Neural cell (in vitro differentiated cells): ENCODE results near the gene C1orf50. TPM values are rescaled to one million over a fixed set of nuclear protein-coding genes. Genes with fewer than 3 reads are reported as not detected.

Experiments used
- H2AFZ ChIP-seq: fragments of 200-600, 300-800 bp; sonication (generic), shearing (Covaris generic); 2 replicates; pipeline ENCODE4 v1.6.0; 2014; ENCODE audit warnings: low read depth, mild to moderate bottlenecking, antibody characterized with exemption, low read length, moderate library complexity
- H3F3A ChIP-seq: fragments of 200-600 bp; shearing (Covaris generic); 2 replicates; pipeline ENCODE4 v1.6.1; 2016; ENCODE audit warnings: mild to moderate bottlenecking, moderate library complexity, mixed read lengths, antibody characterized with exemption, low read length; ENCODE audit not compliant: insufficient read depth, poor library complexity, severe bottlenecking
- H3K27ac ChIP-seq: fragments of 200-600, 300-800 bp; sonication (generic), shearing (Covaris generic); 2 replicates; pipeline ENCODE4 v1.5.1; 2014; ENCODE audit warnings: mild to moderate bottlenecking, low read length, moderate library complexity
- H3K27me3 ChIP-seq: fragments of 300-800, 200-600 bp; sonication (generic), shearing (Covaris generic); 2 replicates; pipeline ENCODE4 v1.6.0; 2014; ENCODE audit warnings: mild to moderate bottlenecking, low read depth, low read length, moderate library complexity; ENCODE audit not compliant: insufficient read depth
- H3K36me3 ChIP-seq: fragments of 300-800, 200-600 bp; sonication (generic), shearing (Covaris generic); 2 replicates; pipeline ENCODE4 v1.5.1; 2014; ENCODE audit warnings: mild to moderate bottlenecking, antibody characterized with exemption, low read length, moderate library complexity; ENCODE audit not compliant: insufficient read depth
- H3K4me2 ChIP-seq: fragments of 300-800, 200-600 bp; sonication (generic), shearing (Covaris generic); 2 replicates; pipeline ENCODE4 v1.6.0; 2014; ENCODE audit warnings: mild to moderate bottlenecking, low read length
- H3K4me3 ChIP-seq: fragments of 300-800, 200-600 bp; sonication (generic), shearing (Covaris generic); 2 replicates; pipeline ENCODE4 v1.5.1; 2014; ENCODE audit warnings: mild to moderate bottlenecking, low read length, moderate library complexity
- H3K79me2 ChIP-seq: fragments of 200-600 bp; shearing (Covaris generic); replicated peaks from 2 replicates; pipeline ENCODE4 v1.6.0; 2014; ENCODE audit warnings: mild to moderate bottlenecking, low read length, moderate library complexity; ENCODE audit not compliant: insufficient read depth
- H3K9ac ChIP-seq: fragments of 300-800, 200-600 bp; sonication (generic), shearing (Covaris generic); 2 replicates; pipeline ENCODE4 v1.6.1; 2016; ENCODE audit warnings: mild to moderate bottlenecking, low read length, mixed read lengths
- H3K9me2 ChIP-seq: fragments of 200-600 bp; shearing (Covaris generic); 2 replicates; pipeline ENCODE4 v1.6.1; 2016; ENCODE audit warnings: mild to moderate bottlenecking, low read length, mixed read lengths; ENCODE audit not compliant: insufficient read depth
- H3K9me3 ChIP-seq: fragments of 200-600, 300-800 bp; sonication (generic), shearing (Covaris generic); 2 replicates; pipeline ENCODE4 v1.6.1; 2016; ENCODE audit warnings: mild to moderate bottlenecking, mixed run types, low read length, moderate library complexity, mixed read lengths
- H4K20me1 ChIP-seq: fragments of 200-600 bp; shearing (Covaris generic); 2 replicates; pipeline ENCODE4 v1.6.1; 2016; ENCODE audit warnings: mild to moderate bottlenecking, mixed run types; ENCODE audit not compliant: insufficient read depth
- CTCF ChIP-seq: fragments of 450-650 bp; IDR thresholded peaks from 2 replicates; pipeline ENCODE4 v1.5.1; 2014; ENCODE audit warnings: antibody characterized with exemption, mild to moderate bottlenecking, moderate library complexity; ENCODE audit not compliant: poor library complexity, severe bottlenecking
- EP300 ChIP-seq: fragments of 450-650 bp; conservative IDR thresholded peaks from 2 replicates; pipeline ENCODE4 v1.6.1; 2014; ENCODE audit warnings: antibody characterized with exemption, mild to moderate bottlenecking, moderate library complexity; ENCODE audit not compliant: poor library complexity, severe bottlenecking
- EZH2 ChIP-seq: fragments of 200-600, 300-800 bp; shearing (Covaris generic), sonication (generic); IDR thresholded peaks from 2 replicates; pipeline ENCODE4 v1.6.1; 2014; ENCODE audit warnings: antibody characterized with exemption, low read length, borderline replicate concordance, mild to moderate bottlenecking; ENCODE audit not compliant: insufficient read depth, poor library complexity, severe bottlenecking
- MXI1 ChIP-seq: fragments of 450-650 bp; conservative IDR thresholded peaks from 2 replicates; pipeline ENCODE4 v1.6.1; 2014; ENCODE audit warnings: antibody characterized with exemption, mild to moderate bottlenecking; ENCODE audit not compliant: poor library complexity, severe bottlenecking
- POLR2AphosphoS5 ChIP-seq: IDR thresholded peaks from 2 replicates; pipeline ENCODE4 v1.6.1; 2012
- RAD21 ChIP-seq: fragments of 450-650 bp; conservative IDR thresholded peaks from 2 replicates; pipeline ENCODE4 v1.6.1; 2014; ENCODE audit warnings: antibody characterized with exemption, mild to moderate bottlenecking, moderate library complexity
- REST ChIP-seq: IDR thresholded peaks from 2 replicates; pipeline ENCODE4 v1.6.1; 2012; ENCODE audit warnings: borderline replicate concordance
- SMC3 ChIP-seq: fragments of 450-650 bp; conservative IDR thresholded peaks from 2 replicates; pipeline ENCODE4 v1.6.1; 2014; ENCODE audit warnings: antibody characterized with exemption, mild to moderate bottlenecking, moderate library complexity; ENCODE audit not compliant: poor library complexity
- TAF1 ChIP-seq: IDR thresholded peaks from 2 replicates; pipeline ENCODE4 v1.6.1; 2012; ENCODE audit warnings: low read depth
- polyA plus RNA-seq: library from polyadenylated mRNA; depleted of rRNA; stranded (reverse); fragments of >200 nt; gene quantifications from 2 replicates; pipeline ENCODE4 v1.2.3, GENCODE V29; 2014

The C1orf50 gene
- polyA plus RNA-seq, 1 donor from 2014 or later = 26.7 TPM

GRCh38 chr1:42758641-42759040 is 8.4 kb upstream of the C1orf50 start:
- no peak overlapping the region for H3K9ac ChIP-seq
- no peaks in the 10 kb centered on the region for H3K9me2 ChIP-seq
- H3K27me3 ChIP-seq = no peaks in the 10 kb centered on the region
- H4K20me1 ChIP-seq = no peaks in the 10 kb centered on the region
- H3K4me3 ChIP-seq = no peak overlapping the region
- H3K9me3 ChIP-seq = no peaks in the 10 kb centered on the region
- no peaks in the 10 kb centered on the region for H3K36me3 ChIP-seq
- H3F3A ChIP-seq = no peaks in the 10 kb centered on the region
- no peak overlapping the region for H3K4me2 ChIP-seq
- no peak overlapping the region for H3K27ac ChIP-seq
- no peak overlapping the region for H2AFZ ChIP-seq
- peaks cover 8% of the 10 kb centered on the region for H3K79me2 ChIP-seq
- TF ChIP-seq SMC3 (no peak), POLR2AphosphoS5 (no peak), REST (no peak), EP300 (no peak), RAD21 (no peak), TAF1 (no peak), EZH2 (no peak)

GRCh38 chr1:42759114-42759513 is 7.9 kb upstream of the C1orf50 start:
- H3K4me3 ChIP-seq = no peak overlapping the region
- H3K9ac ChIP-seq = no peak overlapping the region
- no peaks in the 10 kb centered on the region for H4K20me1 ChIP-seq
- TF ChIP-seq EP300 (no peak), MXI1 (no peak)
- H3K79me2 ChIP-seq = peaks cover 13% of the 10 kb centered on the region
- no peak overlapping the region for H2AFZ ChIP-seq
- no peak overlapping the region for H3K27ac ChIP-seq
- no peaks in the 10 kb centered on the region for H3K9me2 ChIP-seq
- no peak overlapping the region for H3K4me2 ChIP-seq
- H3K36me3 ChIP-seq = no peaks in the 10 kb centered on the region
- H3F3A ChIP-seq = no peaks in the 10 kb centered on the region
- no peaks in the 10 kb centered on the region for H3K9me3 ChIP-seq
- no peaks in the 10 kb centered on the region for H3K27me3 ChIP-seq

GRCh38 chr1:42761567-42761966 is 5.5 kb upstream of the C1orf50 start:
- TF ChIP-seq POLR2AphosphoS5 = no peak
- no peak for TF ChIP-seq REST
- TF ChIP-seq CTCF = no peak
- TF ChIP-seq SMC3 = no peak
- TF ChIP-seq EZH2 = no peak
- no peak for TF ChIP-seq TAF1
- no peak for TF ChIP-seq EP300
- no peak for TF ChIP-seq RAD21
- no peak overlapping the region for H3K9ac ChIP-seq
- no peaks in the 10 kb centered on the region for H3F3A ChIP-seq
- no peaks in the 10 kb centered on the region for H3K27me3 ChIP-seq
- H3K4me3 ChIP-seq = no peak overlapping the region
- H3K9me3 ChIP-seq = no peaks in the 10 kb centered on the region
- no peaks in the 10 kb centered on the region for H3K36me3 ChIP-seq
- no peak overlapping the region for H3K27ac ChIP-seq
- no peaks in the 10 kb centered on the region for H4K20me1 ChIP-seq
- peaks cover 34% of the 10 kb centered on the region for H3K79me2 ChIP-seq
- H2AFZ ChIP-seq = no peak overlapping the region
- H3K9me2 ChIP-seq = no peaks in the 10 kb centered on the region
- no peak overlapping the region for H3K4me2 ChIP-seq
